Measurements from ENCODE around the gene RASGRF2. TPM values are rescaled to one million over a fixed set of nuclear protein-coding genes. Genes with fewer than 3 reads are reported as not detected.
"Not testable (repeated sequence)": the region's sequence is repeated elsewhere in the genome, so short reads cannot be mapped to it uniquely, and the experiment has no call there.

The RASGRF2 gene
- total RNA-seq, 4 donors from 2014 or later: 3.8 to 9.1 (median 5.3) TPM

GRCh38 chr5:81027481-81028058 is 67.4 kb downstream of the RASGRF2 start:
- Histone ChIP-seq H3K27ac (no peak overlapping the region), H3K27me3 (peaks cover 9% of the 10 kb centered on the region), H3K36me3 (no peaks in the 10 kb centered on the region), H3K4me1 (no peaks in the 10 kb centered on the region), H3K9me3 (peaks cover 0 to 25% (median 0%) of the 10 kb centered on the region in 3 donors), H3K4me3 (no peak overlapping the region)
- 55 to 56% methylated on average over 5 of the region's 5 CpGs for WGBS, 2 donors (ENCODE audit: low coverage in 1 of 2)
- ATAC-seq: no peak
- TF ChIP-seq POLR2A (IDR thresholded peaks at IDR 0.05) (no peak), EP300 (IDR thresholded peaks at IDR 0.05) (no peak), CTCF (IDR thresholded peaks at IDR 0.05) (no peak)

GRCh38 chr5:81028888-81029287 is 68.7 kb downstream of the RASGRF2 start:
- H3K9me3 ChIP-seq: peaks cover 0 to 25% (median 0%) of the 10 kb centered on the region in 3 donors
- H3K27ac ChIP-seq, H3K4me3 ChIP-seq, ATAC-seq, H3K4me1 ChIP-seq, H3K27me3 ChIP-seq, H3K36me3 ChIP-seq: not testable (repeated sequence)
- no CpG with 5 or more reads among the region's 6 CpGs for WGBS, 2 donors (ENCODE audit: low coverage in 1 of 2)

- WGBS, 2 donors (ENCODE audit: low coverage in 1 of 2): 13 to 70% methylated on average over 2 to 4 of the region's 4 CpGs
- not testable (repeated sequence) for ATAC-seq
- H3K9me3 ChIP-seq: peaks cover 0 to 25% (median 0%) of the 10 kb centered on the region in 3 donors
Observed at GRCh38 chr5:81029736-81030135, 69.6 kb downstream of the RASGRF2 start.

GRCh38 chr5:81030236-81031034 is 70.3 kb downstream of the RASGRF2 start:
- 82 to 90% methylated on average over 3 of the region's 3 CpGs for WGBS, 2 donors (ENCODE audit: low coverage in 1 of 2)
- ATAC-seq, H3K27ac ChIP-seq, H3K27me3 ChIP-seq, H3K4me1 ChIP-seq, H3K4me3 ChIP-seq, H3K36me3 ChIP-seq: not testable (repeated sequence)
- H3K9me3 ChIP-seq: peaks cover 0 to 29% (median 0%) of the 10 kb centered on the region in 3 donors

More at GRCh38 chr5:81029736-81030135, 69.6 kb downstream of the RASGRF2 start:
- not testable (repeated sequence) for H3K4me1 ChIP-seq, H3K4me3 ChIP-seq, H3K27ac ChIP-seq, H3K27me3 ChIP-seq, H3K36me3 ChIP-seq

GRCh38 chr5:81035522-81035921 is 75.4 kb downstream of the RASGRF2 start:
- TF ChIP-seq POLR2AphosphoS5 (IDR thresholded peaks at IDR 0.05) (no peak), EP300 (IDR thresholded peaks at IDR 0.05) (no peak), CTCF (IDR thresholded peaks at IDR 0.05) (no peak), POLR2A (IDR thresholded peaks at IDR 0.05) (no peak)
- WGBS, 2 donors (ENCODE audit: low coverage in 1 of 2): 97 to 100% methylated on average over 1 to 2 of the region's 2 CpGs
- no peaks in the 10 kb centered on the region for H3K4me1 ChIP-seq

GRCh38 chr5:81038495-81038894 is 78.3 kb downstream of the RASGRF2 start:
- Histone ChIP-seq H3K9me3 (peaks cover 0 to 18% (median 0%) of the 10 kb centered on the region in 3 donors), H3K4me3 (no peak overlapping the region), H3K36me3 (no peaks in the 10 kb centered on the region), H3K4me1 (no peaks in the 10 kb centered on the region), H3K27me3 (peaks cover under 1% of the 10 kb centered on the region), H3K27ac (no peak overlapping the region)
- TF ChIP-seq CTCF (IDR thresholded peaks at IDR 0.05): no peak
- no peak for TF ChIP-seq POLR2A (IDR thresholded peaks at IDR 0.05)
- TF ChIP-seq POLR2AphosphoS5 (IDR thresholded peaks at IDR 0.05): no peak
- no peak for TF ChIP-seq EP300 (IDR thresholded peaks at IDR 0.05)
- ATAC-seq: no peak
- 100% methylated on average over 1 of the region's 1 CpG for WGBS, 2 donors (ENCODE audit: low coverage in 1 of 2)

More at GRCh38 chr5:81035522-81035921, 75.4 kb downstream of the RASGRF2 start:
- no peak for ATAC-seq
- Histone ChIP-seq H3K36me3 (no peaks in the 10 kb centered on the region), H3K9me3 (peaks cover 0 to 20% (median 0%) of the 10 kb centered on the region in 3 donors), H3K27ac (no peak overlapping the region), H3K27me3 (no peaks in the 10 kb centered on the region), H3K4me3 (no peak overlapping the region)
